ENCODE data around the gene RILPL1. TPM values are rescaled to one million over a fixed set of nuclear protein-coding genes. Genes with fewer than 3 reads are reported as not detected.

Gene RILPL1
- total RNA-seq, 4 donors from 2014 or later: 2.9 to 32.3 (median 18.4) TPM

GRCh38 chr12:123528858-123529257 lies 4.7 kb downstream of the RILPL1 start:
- intact Hi-C loops (cut with DNase I; ENCODE audit: low total_unique reads): no loop called here
- Histone ChIP-seq H3K27ac (no peak overlapping the region), H3K36me3 (no peaks in the 10 kb centered on the region), H3K27me3 (no peaks in the 10 kb centered on the region), H3K4me1 (peaks cover 0 to 11% of the 10 kb centered on the region in 2 donors), H3K9me3 (no peaks in the 10 kb centered on the region), H3K4me3 (no peak overlapping the region)
- TF ChIP-seq CTCF (IDR thresholded peaks at IDR 0.05) (no peak), POLR2A (IDR thresholded peaks at IDR 0.05) (no peak)
- no peak for DNase-seq

DNA sequence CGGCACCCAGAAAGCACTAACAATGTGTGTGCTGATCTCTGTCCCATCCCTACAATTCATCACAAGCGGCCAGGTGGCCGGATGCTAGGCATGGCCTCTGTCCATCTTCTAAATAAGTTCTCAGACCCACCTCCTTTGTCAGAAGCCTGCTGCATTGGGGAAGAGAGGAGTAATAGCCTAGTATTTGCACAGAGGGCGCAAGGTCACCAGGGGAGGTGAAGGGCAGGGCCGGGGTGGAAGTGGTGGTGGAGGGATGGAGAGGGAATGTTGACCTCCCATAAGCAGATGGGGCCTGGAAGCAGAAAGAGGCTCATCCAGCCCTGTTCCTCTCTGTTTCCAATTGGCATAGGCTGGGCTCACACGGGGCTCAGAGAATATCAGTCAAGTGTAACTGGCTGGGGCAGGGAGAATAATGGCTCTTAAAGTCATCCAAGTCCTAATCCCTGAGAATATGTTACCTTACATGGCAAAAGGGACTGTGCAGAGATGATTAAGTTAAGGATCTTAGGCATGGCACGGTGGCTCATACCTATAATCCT lies 6.9 kb downstream of the RILPL1 start:
- TF ChIP-seq POLR2A (IDR thresholded peaks at IDR 0.05) (no peak), CTCF (IDR thresholded peaks at IDR 0.05) (no peak)
- Histone ChIP-seq H3K4me1 (peaks cover 0 to 4% of the 10 kb centered on the region in 2 donors), H3K4me3 (no peak overlapping the region), H3K27ac (no peak overlapping the region), H3K36me3 (no peaks in the 10 kb centered on the region), H3K9me3 (no peaks in the 10 kb centered on the region), H3K27me3 (no peaks in the 10 kb centered on the region)
- intact Hi-C loops (cut with DNase I; ENCODE audit: low total_unique reads): no loop called here
- DNase-seq: no peak

DNA sequence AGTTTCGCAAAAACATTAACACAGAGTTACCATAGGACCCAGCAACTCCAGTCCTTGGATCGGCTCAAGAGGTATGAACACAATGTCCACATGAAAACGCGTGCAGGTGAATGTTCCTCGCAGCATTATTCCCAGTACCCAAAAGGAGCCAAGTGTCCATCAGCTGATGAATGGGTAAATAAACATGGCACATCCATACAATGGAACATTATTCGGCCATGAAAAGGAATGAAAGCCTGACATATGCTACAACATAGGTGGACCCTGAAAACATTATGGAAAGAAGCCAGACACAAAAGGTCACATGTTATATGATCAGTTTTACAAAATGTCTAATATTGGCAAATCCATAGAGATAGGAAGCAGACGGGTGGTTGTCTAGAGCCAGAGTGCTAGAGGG lies 9.1 kb downstream of the RILPL1 start:
- intact Hi-C loops (cut with DNase I; ENCODE audit: low total_unique reads): no loop called here
- DNase-seq: no peak
- H3K36me3 ChIP-seq: no peaks in the 10 kb centered on the region

DNA sequence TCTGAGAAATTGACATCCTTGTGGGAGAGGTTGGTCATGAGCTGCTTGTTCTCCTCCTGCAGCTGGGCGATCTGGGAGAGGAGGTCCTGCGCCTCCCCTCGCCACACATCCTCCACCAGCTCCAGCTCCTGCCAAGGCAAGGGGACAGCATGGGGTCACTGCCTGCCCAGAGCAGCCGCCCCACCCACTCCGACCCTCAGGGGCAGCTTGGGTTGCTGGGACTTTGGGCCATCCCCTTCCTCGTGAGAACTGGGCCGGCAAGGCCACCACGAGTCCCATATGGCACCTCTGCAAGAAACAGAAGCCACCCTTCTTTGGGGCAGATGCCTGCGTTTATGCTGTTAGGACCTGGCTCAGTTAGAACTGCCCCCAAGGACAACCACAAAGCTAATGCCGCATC lies 10.0 kb downstream of the RILPL1 start:
- TF ChIP-seq POLR2A (IDR thresholded peaks at IDR 0.05): no peak
- TF ChIP-seq CTCF (IDR thresholded peaks at IDR 0.05): no peak
- Histone ChIP-seq H3K9me3 (no peaks in the 10 kb centered on the region), H3K4me3 (no peak overlapping the region), H3K36me3 (no peaks in the 10 kb centered on the region), H3K4me1 (no peaks in the 10 kb centered on the region), H3K27me3 (no peaks in the 10 kb centered on the region), H3K27ac (no peak overlapping the region)
- intact Hi-C loops (cut with DNase I; ENCODE audit: low total_unique reads): no loop called here
- DNase-seq: no peak

More for the DNA sequence above, 9.1 kb downstream of the RILPL1 start:
- Histone ChIP-seq H3K4me1 (no peaks in the 10 kb centered on the region), H3K9me3 (no peaks in the 10 kb centered on the region), H3K27me3 (no peaks in the 10 kb centered on the region), H3K4me3 (no peak overlapping the region), H3K27ac (no peak overlapping the region)
- TF ChIP-seq CTCF (IDR thresholded peaks at IDR 0.05) (no peak), POLR2A (IDR thresholded peaks at IDR 0.05) (no peak)

DNA sequence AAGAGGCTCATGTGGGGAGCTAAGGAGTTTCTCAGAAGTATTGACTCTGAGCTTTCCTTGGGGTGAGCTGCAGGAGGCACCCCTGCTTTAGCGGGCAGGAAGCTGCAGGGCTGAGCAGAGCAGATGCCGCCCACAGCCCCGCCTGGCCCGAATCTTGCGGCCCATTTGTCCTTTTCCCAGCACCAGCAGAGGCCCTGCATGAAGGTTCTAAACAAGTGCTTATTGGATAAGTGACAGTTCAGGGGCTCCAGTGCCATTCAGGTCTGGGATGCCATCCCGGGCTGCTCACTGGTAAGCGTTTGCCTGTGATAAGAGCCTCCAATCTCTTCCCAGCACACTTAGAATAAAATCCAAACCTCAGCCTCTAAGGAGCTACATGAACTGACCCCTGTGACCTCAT lies 11.4 kb downstream of the RILPL1 start:
- Histone ChIP-seq H3K27ac (no peak overlapping the region), H3K4me3 (no peak overlapping the region), H3K27me3 (no peaks in the 10 kb centered on the region), H3K9me3 (no peaks in the 10 kb centered on the region), H3K4me1 (no peaks in the 10 kb centered on the region), H3K36me3 (no peaks in the 10 kb centered on the region)
- DNase-seq: no peak
- TF ChIP-seq CTCF (IDR thresholded peaks at IDR 0.05) (no peak), POLR2A (IDR thresholded peaks at IDR 0.05) (no peak)
- intact Hi-C loops (cut with DNase I; ENCODE audit: low total_unique reads): no loop called here

All from uterus (tissue), 4 donors.